GM19438 (cell line): ENCODE data around the gene PBX3.

Experiments
- ATAC-seq: cut with Tn5 transposase; IDR thresholded peaks from one replicate; pipeline ENCODE4 v1.9.1; 2021; ENCODE audit warnings: low read depth; ENCODE audit not compliant: unreplicated experiment

PBX3 gene

DNA sequence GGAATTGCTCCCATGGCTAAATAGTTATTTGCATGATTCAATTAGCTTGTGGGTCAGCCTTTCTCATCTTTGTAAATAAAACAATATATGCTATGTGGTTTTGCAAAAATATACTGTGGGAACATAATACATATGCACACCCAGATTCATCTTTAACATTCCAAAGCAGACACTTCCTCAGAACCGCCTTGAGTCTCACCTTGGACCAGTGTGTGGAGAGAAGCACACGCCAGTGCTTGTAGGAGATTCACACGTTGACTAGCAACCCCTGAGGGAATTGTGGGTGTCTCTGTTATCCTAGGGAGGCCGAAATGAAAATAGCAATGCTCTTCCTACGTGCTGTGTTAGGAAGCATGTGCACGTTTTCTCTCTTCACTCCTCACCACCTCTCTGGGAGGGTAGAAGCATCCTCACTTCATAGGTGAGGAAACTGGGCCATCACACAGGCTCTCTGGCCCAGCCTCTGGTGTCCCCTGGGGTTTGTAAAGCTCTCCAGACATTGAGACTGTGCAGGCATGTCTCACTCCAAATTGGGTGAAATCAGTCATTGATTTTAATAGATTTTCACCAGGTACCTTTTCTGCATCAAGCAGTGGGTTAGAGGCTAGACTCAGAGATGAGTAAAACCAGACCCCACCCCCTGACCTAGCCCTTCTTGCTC lies 221.7 kb downstream of the PBX3 start:
- no peak for ATAC-seq

DNA sequence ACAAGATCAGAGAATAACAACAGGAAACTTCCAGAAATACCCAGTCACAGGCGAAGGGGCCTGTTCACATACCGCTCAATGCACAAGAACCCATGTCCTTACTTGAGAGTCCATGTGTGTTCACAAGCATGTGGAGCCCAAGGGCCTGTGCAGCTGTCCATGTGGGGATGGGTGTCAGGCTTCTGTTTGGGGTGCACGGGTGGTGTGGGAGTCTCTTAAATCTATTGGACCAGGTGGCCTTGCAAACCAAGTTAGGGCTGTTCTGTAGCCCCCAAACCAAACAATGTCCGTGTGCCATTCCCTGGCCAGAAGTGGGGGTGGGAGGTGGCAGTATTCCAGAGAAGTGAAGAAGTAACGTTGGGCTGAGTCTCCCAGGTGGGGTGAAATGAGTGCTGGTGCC lies 222.3 kb downstream of the PBX3 start:
- no peak for ATAC-seq

DNA sequence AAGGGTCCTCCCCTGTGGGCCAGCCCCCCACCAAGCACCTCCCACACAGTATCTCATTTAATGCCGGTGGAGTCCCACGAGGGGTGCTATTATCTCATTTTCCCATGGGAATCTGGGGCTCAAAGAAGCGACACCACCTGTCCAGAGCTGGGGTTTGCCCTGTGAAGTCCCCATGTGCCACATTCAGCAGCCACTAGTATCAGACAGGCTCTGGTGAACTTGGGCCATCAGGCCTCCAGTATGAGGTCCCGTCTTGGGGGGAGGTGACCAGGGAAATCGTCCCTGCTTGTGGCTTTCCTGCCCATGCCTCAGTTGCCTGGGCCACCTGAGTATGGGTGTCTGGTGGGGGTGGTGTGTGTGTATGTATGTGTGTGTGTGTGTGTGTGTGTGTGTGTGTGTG lies 222.7 kb downstream of the PBX3 start:
- no peak for ATAC-seq

DNA sequence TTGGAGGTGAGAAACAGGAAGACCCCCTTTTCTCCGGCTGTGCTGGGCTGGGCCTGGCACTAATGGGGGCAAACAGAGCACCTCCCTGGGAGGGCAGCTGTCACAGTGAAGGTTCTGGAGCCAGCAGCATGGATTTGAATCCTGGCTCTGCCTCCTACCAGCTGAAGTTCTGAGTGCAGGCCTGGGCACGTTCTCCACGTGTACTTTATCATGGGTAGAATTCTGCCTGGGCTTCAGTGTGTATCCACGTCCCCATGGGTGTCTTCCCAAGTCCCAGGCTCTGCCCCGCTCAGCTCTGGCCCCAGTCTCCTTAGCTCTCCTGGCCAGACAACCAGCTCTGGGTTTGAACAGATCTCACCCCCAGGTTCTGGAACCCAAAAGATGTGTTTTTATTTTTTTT lies 223.2 kb downstream of the PBX3 start:
- ATAC-seq, result no peak

DNA sequence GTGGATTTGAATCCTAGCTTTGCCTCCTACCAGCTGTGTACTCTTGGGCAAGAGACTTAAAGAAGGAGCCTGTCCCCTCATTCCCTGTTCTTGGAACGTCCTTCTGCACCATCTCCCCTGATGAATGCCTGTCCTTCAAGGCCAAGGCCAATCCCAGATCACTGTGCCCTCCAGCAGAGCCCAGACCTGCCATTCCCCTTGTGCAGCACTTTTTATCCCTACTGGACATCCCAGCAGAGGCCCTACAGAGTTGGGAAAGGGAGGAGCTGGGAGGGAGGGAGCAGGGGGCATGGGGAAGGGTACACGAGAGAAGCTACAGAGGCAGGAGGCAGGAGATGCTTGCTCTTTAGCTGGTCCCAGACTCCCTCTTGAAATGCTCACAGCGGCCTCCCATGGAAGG lies 223.9 kb downstream of the PBX3 start:
- no peak for ATAC-seq

DNA sequence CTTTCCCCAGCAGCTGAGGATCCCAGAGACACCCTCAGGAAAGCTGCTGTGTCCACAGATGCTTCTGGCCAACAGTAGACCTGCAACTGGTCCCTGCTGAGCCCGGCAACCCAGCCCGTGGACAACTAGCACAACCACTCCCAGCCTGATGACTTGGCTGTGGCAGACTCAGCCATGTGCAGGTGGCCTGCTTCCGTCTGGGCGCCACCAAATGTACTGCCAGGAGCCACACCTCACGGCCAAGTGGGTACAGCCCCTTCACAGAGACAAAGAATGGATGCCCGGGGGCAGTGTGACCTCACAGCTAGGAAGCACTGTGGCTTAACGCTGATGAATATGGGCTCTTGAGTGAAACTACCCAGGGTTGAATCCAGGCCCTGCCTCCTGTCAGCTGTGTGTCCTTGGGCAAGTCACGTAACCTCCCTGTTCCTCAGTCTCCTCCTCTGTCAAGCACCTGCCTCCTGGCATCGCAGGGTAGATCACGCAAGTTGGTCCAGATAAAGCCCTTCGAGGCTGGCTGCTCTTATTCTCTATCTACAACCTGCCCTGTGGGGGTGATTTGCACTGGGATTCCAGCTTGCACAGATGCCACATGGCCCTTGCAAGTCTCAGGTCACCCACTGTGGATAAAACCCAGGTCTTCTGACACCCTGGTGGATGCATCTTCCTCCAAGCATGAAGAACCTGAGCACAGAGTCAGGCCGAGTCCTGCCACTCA lies 225.0 kb downstream of the PBX3 start:
- ATAC-seq, result no peak

DNA sequence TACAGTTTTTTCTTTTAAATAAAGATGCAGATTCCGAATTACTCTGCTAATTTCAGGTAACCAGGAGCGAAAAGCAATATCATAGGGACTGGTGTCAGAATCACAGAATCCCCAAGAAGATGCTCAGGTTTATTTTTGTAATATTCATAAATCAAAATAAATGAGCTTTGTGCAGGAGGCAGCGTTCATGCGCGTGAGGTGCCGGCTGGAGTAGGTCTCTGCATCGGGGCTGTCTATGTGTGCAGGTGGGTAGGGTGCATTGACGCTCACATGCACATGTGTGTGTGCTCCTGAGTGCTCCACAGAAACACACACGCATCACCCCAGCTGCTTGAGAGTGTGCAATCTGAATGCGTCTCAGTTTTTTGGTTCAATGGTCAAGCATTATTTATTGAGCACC lies 226.4 kb downstream of the PBX3 start:
- ATAC-seq, result no peak

DNA sequence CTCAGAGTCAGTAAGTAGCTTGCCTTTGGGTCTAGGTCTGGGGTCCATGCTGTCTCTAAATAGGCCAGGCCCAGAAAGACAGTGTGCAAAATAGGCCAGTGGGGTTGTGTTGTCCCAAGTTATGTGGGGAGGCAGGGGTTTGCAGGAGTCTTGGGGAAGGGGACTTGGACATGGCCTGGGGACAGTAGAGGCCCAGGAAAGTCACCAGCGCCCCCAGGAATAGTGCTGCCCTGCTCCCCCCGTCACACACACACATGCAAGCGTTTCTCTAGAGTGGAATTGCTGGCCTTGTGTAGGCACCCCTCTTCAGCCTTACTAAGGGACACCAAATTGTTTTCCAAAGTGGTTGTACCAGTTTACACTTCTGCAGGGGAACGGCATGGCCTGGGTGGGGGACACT lies 227.5 kb downstream of the PBX3 start:
- no peak for ATAC-seq

DNA sequence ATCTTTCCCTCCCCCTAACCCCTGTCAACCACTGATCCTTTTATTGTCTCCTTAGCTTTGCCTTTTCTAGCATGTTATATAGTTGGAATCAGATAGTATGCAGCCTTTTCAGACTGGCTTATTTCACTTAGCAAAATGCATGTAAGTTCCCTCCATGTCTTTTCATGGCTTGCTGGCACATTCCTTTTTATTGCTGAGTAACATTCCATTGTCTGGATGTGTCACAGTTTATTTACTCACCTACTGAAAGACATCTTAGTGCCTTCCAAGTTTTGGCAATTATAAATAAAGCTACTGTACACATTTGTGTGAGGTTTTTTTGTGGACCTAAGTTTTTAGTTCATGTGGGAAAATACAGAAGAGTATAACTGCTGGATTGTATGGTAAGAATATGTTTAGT lies 230.1 kb downstream of the PBX3 start:
- no peak for ATAC-seq

DNA sequence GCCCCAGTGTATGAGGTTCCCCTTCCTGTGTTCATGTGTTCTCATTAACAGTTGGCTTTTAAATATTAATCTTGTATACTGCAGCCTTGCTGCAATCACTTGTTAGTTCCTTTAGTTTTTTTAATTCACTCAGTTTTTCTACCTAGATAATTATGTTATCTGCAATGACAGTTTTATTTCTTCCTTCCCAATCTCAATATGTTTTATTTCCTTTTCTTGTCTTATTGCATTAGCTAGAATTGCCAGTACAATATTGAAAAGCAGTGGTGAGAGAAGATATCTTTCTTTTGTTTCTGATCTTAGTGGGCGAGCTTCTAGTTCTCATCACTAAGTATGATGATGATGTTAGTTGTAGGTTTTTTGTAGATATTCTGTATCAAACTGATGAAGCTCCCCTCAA lies 232.2 kb downstream of the PBX3 start:
- ATAC-seq, result no peak

DNA sequence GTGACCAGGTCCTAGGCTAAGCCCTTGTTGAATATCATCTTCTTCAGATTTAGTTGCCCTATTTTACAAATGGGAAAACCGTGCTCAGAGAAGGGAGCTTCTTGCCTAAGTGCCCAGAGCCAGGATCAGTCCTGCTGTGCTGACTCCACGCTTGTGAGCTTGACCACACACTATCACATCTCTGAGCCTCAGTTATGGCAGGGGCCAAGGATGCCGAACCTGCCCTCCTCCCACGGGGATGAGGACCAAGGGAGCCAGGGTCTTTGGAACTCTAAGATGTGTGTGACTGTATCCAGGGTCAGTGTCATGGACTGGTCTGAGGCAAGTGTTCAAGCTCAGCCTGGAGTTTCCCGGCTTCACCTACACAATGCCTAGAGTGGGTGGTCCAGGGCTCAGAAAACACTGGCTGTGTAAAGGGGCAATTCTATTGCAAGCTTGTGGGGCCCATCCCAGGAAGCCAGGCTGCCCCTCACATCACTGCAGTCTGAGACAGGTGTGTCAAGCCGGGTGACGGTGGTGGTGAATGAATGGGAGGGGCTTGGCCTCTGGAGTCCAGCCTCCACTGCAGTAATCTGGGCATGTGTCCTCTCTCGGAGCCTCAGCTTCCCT lies 235.7 kb downstream of the PBX3 start:
- no peak for ATAC-seq

DNA sequence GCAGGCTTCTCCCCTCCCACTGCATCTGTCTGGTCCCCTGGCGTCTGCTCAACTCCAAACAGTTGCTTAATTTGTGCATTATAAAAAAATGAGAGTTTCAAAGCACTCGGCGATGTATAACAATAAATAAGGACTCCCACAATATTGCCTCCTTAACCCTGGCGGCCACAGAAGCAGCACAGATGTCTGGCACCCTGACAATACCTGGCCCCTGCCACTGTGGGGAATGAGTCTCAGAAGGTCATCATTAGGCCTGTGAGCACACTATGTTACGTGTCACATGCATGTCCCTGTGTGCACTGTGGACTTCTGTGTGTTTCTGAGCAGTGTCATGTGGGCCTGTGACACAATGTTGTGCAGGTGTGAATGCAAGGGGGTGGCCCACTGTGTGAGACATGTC lies 236.5 kb downstream of the PBX3 start:
- ATAC-seq, result no peak

DNA sequence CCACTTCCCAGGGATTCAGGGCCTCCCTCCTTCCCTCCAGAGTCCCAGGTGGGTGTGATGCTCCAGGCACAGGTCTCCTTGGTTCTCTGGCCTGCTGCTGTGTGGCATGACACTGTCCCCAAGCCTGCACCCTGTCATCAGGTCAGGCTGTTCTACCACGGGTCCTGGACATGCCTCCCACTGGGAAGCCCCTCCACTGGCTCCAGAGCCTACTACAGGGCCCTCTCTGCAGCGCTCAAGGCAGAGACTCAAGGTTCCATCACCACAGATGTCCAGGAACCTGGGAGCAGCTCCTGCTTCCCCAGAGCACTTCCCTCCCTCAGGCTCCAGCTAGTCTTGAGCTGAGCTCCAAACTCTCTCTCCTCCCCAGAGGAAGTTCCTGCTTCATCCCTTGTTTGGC lies 237.3 kb downstream of the PBX3 start:
- no peak for ATAC-seq

DNA sequence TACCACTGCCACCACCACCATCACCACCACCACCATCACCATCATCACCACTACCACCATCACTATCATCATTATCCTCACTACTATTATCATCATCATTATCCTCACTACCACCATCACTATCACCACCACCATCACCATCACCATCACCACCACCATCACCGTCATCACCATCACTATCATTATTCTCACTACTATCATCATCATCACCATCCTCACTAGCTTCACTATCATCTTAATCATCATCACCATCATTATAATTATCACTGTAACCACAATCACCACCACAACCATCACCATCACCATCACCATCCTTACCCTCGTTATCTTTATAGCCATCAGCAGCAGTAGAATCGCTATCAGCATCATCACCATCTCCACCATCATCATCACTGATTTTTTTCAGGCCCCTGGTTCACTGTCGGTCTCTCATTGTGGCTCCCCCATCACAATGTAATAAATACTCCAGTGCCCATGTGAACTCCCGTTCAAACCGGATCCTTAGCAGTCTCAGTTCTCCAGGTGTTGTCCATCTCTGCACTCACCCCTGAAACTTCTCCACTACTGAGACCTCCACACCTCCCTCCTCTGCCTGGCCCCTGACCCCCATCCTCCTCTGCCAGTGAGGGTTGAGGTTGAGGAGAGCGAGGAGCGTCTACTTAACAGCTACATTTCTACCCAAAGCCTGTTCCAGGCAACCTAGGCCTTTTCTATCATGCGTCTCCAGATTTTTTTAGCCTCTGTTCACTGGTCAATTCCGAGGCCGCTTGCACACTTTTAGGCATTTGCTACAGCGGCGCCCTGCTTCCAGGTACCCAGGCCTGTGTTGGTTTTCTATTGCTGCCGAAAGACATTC lies 238.2 kb downstream of the PBX3 start:
- ATAC-seq, result no peak

DNA sequence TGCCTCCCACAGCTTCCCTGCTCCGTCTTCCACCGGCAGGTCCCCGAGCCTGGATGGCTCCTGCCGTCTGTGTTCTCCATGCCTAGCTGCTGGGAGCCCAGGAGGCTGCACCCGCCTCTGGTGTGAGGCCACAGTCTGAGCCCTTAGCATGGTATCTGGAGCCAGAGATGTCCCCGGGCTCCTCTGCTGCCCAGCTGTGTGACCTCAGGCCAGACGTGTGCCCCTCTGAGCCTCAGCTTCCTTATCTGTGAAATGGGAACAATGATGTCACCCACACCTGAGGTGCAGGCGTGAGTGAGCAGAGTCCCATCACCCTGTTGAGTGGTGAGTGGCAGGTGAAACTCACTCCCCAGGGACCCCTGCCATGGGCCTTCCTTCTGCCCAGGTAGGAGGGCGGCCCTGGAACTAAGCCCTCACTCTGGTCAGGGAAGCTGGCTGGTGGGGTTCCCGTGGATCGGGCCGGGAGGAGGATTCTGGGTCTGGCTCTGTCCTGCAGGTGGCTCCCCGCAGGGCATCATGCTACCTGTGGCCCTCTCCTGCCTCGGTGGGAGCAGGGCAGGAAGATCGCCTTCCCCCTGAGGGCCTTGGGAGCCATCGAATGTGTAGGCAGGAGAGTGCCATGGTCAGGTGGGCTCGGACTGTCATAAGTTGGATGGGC lies 239.0 kb downstream of the PBX3 start:
- ATAC-seq, result no peak

DNA sequence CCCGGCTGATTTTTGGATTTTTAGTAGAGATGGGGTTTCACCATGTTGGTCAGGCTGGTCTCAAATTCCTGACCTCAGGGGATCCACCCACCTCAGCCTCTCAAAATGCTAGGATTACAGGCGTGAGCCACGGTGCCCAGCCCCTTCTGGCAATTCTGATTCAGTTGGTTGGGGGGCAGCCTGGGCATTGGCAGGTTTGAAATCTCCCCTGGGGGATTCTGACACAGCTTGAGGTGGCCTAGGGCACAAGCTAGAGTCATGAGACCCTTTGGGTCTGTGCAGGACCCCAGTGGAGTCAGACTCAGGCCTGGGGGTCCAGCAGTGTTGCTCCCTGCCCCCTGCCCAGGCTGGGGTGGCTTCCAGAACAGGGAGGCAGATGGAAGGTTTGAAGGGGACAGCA lies 239.8 kb downstream of the PBX3 start:
- ATAC-seq, result no peak

DNA sequence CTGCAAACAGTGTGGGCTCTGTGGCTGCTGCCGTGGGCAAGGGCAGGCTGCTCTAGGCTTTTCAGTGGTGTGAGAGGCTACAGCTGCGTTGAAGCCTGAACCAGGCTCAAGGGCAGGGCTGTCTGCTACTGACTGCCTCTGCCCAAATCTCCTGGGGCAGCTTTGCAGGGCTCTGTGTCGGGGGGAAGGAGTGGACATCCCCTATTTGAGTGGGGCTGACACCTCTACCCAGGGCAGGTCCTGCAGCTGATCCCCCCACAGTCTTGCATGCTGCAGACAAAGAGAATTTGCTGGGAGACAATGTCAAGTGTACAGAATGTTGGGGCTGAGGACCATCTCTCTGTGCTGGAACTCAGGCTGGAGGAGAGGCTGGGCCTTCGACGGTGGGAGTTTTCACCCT lies 240.2 kb downstream of the PBX3 start:
- ATAC-seq, result no peak

DNA sequence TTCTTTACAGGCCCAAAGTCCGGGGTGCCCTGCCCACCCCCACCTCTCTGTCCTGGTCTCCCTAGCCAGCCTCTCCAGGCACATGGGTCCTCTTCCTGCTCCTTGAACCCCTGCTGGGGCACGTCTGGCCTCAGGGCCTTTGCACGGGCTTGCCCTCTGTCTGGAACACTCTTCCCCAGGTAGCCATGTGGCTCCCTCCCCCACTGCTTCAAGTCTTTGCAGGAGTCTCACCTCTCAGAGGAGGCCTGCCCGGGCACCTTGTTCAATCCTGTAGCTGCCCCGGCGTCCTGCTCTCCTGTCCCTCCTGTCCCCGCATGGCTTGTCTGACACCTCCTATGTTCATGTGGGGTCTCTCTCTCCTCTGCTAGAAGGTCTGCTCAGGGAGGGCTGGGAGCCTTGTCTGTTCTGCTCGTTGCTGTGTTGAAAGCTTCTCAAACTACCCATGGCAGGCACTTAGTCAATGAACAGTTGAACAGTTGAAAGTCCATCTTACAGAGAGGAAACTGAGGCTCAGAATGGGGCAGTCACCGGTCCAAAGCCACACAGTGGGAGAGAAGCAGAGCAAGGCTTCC lies 241.4 kb downstream of the PBX3 start:
- ATAC-seq, result no peak

DNA sequence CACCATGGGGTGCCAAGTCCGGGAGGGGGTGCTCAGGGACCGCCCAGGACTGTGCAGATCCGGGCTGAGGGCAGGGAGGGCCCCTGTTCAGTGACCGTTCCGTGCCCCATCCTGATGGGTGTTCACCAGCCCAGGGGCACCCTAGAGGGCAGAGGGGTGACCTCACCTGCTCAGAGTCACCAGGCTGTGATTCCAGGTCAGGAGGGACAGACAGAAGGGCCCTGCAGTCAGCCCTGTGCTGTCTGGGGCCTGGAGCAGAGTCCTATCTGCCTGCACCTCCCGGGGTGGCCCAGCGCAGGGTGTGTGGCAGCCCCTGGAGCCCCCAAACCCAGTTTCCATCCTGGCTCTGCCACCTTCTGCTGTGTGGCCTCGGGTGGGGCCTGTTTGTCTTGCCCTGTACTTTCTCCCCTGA lies 241.9 kb downstream of the PBX3 start:
- ATAC-seq, result no peak

DNA sequence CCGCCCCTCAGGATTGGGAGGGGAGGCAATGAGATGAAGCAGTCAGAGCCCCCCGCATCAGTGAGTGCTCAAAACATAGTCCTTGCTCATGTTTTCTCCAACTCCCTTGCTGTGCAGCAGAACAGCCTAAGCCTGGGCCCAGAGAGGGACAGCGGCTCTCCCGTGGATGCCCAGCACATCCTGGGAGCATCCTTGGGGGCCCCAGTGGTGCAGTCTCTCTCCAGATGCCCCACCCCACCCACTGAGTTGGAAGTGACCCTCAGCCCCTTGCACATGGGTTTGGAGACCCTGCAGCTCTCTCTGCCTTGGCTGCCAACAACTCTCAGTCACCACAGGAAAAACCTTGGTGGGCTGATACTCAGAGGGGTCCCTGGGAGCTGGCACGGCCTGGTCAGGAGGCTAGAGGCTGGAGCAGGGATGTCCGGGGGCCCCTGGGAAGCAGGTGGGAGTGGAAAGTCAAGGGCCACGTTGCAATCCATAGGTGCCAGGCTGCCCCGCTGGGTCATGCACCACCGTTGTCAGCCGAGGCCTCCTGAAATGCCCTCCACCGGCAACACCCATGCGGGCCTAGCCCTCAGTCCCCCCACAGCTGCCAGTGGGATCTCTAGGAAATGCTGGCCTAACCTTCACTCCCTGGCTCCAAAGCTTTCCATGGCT lies 242.5 kb downstream of the PBX3 start:
- no peak for ATAC-seq
